IMR-90 (cell line): ENCODE results near the gene ZNF584. TPM values are rescaled to one million over a fixed set of nuclear protein-coding genes. Genes with fewer than 3 reads are reported as not detected.

Experiments used
- ATAC-seq: fragments of 200-7000 bp; cut with Tn5 transposase; 2 replicates; pipeline ENCODE4 v1.9.1; 2020; ENCODE audit warnings: low read depth, mild to moderate bottlenecking, moderate library complexity
- BruUV-seq: library from RNA; stranded (reverse); fragments of 400-500 nt; replicated peaks from 2 replicates; lab custom pipeline; 2021; lab: Mats Ljungman, UMichigan
- CTCF ChIA-PET: fragments of 300-600 bp; formaldehyde crosslinking; extraction: SDS; loops from one replicate; lab custom pipeline; 2021; ENCODE audit warnings: antibody characterized with exemption; lab: Yijun Ruan, JAX
- POLR2A ChIA-PET: fragments of 300-600 bp; sonication (Branson Sonifier 250); formaldehyde crosslinking; loops from one replicate; lab custom pipeline; 2022; ENCODE audit warnings: antibody characterized with exemption; ENCODE audit not compliant: unreplicated experiment; lab: Charles Lee
- DNase-seq: peaks from one replicate; pipeline ENCODE4 v3.0.0; 2013
- H2AFZ ChIP-seq: replicated peaks from 2 replicates; pipeline ENCODE3; 2013; ENCODE audit warnings: low read length, mild to moderate bottlenecking; ENCODE audit not compliant: poor library complexity
- H2AK5ac ChIP-seq: 2 replicates; pipeline ENCODE4 v1.6.1; 2013; ENCODE audit warnings: low read depth, low read length, inconsistent platforms
- H2AK9ac ChIP-seq: replicated peaks from 2 replicates; pipeline ENCODE3; 2013; ENCODE audit warnings: mild to moderate bottlenecking, low read depth, low read length, moderate library complexity; ENCODE audit not compliant: poor library complexity
- H2BK120ac ChIP-seq: 2 replicates; pipeline ENCODE4 v1.6.1; 2013; ENCODE audit warnings: low read depth, low read length, inconsistent platforms
- H2BK15ac ChIP-seq: 3 replicates; pipeline ENCODE4 v1.6.1; 2013; ENCODE audit warnings: low read depth, low read length, inconsistent platforms
- H2BK20ac ChIP-seq: 2 replicates; pipeline ENCODE4 v1.6.1; 2013; ENCODE audit warnings: low read depth, mild to moderate bottlenecking, inconsistent platforms, low read length, moderate library complexity
- H2BK5ac ChIP-seq: 2 replicates; pipeline ENCODE4 v1.6.1; 2013; ENCODE audit warnings: mild to moderate bottlenecking, low read depth, low read length, inconsistent platforms; ENCODE audit not compliant: poor library complexity, severe bottlenecking
- H3K14ac ChIP-seq: replicated peaks from 2 replicates; pipeline ENCODE4 v1.6.1; 2013; ENCODE audit warnings: low read depth, low read length, inconsistent platforms
- H3K18ac ChIP-seq: 2 replicates; pipeline ENCODE4 v1.6.1; 2013; ENCODE audit warnings: low read depth, low read length, control low read depth
- H3K23ac ChIP-seq: 2 replicates; pipeline ENCODE4 v1.6.1; 2013; ENCODE audit warnings: low read depth, low read length, inconsistent platforms
- H3K27ac ChIP-seq: 2 replicates; pipeline ENCODE4 v1.5.1; 2013; ENCODE audit warnings: mild to moderate bottlenecking, control low read depth, low read length; ENCODE audit not compliant: insufficient read depth
- H3K27me3 ChIP-seq: 2 replicates; pipeline ENCODE4 v1.6.1; 2013; ENCODE audit warnings: low read length; ENCODE audit not compliant: control insufficient read depth, insufficient read depth
- H3K36me3 ChIP-seq: 2 replicates; pipeline ENCODE4 v1.6.1; 2013; ENCODE audit warnings: low read length, mixed read lengths; ENCODE audit not compliant: control insufficient read depth, insufficient read depth
- H3K4ac ChIP-seq: 2 replicates; pipeline ENCODE4 v1.6.1; 2013; ENCODE audit warnings: low read depth, low read length, inconsistent platforms
- H3K4me1 ChIP-seq: 2 replicates; pipeline ENCODE4 v1.6.1; 2013; ENCODE audit warnings: low read length, mixed read lengths; ENCODE audit not compliant: control insufficient read depth, insufficient read depth
- H3K4me2 ChIP-seq: 2 replicates; pipeline ENCODE4 v1.6.1; 2013; ENCODE audit warnings: low read depth, mild to moderate bottlenecking, control low read depth, low read length, moderate library complexity
- H3K4me3 ChIP-seq: 2 replicates; pipeline ENCODE4 v1.5.1; 2013; ENCODE audit warnings: low read depth, mild to moderate bottlenecking, control low read depth, low read length, moderate library complexity; ENCODE audit not compliant: insufficient read depth
- H3K56ac ChIP-seq: 2 replicates; pipeline ENCODE4 v1.6.1; 2013; ENCODE audit warnings: low read length, inconsistent platforms; ENCODE audit not compliant: insufficient read depth; ENCODE audit errors: extremely low read depth
- H3K79me1 ChIP-seq, 2 experiments: 2 replicates each; pipeline ENCODE4 v1.6.1; 2013; ENCODE audit warnings: low read length in 2 of 2, inconsistent platforms in 1 of 2, low read depth in 1 of 2
- H3K9ac ChIP-seq: 2 replicates; pipeline ENCODE4 v1.6.1; 2013; ENCODE audit warnings: low read depth, low read length, control low read depth
- H3K9me1 ChIP-seq: 2 replicates; pipeline ENCODE4 v1.6.1; 2013; ENCODE audit warnings: low read length, inconsistent platforms; ENCODE audit not compliant: insufficient read depth
- H3K9me3 ChIP-seq: 2 replicates; pipeline ENCODE4 v1.6.1; 2013; ENCODE audit warnings: low read length; ENCODE audit not compliant: control insufficient read depth, insufficient read depth
- H4K20me1 ChIP-seq: 2 replicates; pipeline ENCODE4 v1.6.1; 2013; ENCODE audit warnings: low read length, inconsistent platforms; ENCODE audit not compliant: insufficient read depth
- H4K5ac ChIP-seq: 2 replicates; pipeline ENCODE4 v1.6.1; 2013; ENCODE audit warnings: mild to moderate bottlenecking, low read depth, low read length, control low read depth
- H4K8ac ChIP-seq, 2 experiments: 2 replicates each; pipeline ENCODE4 v1.6.1; 2013; ENCODE audit warnings: low read depth in 2 of 2, low read length in 2 of 2, control low read depth in 1 of 2, inconsistent platforms in 1 of 2
- H4K91ac ChIP-seq: 2 replicates; pipeline ENCODE4 v1.6.1; 2013; ENCODE audit warnings: low read depth, low read length, inconsistent platforms; ENCODE audit not compliant: insufficient read depth
- BHLHE40 ChIP-seq: fragments of 150-350 bp; IDR thresholded peaks from 2 replicates; pipeline ENCODE4 v1.6.1; 2016; ENCODE audit warnings: mild to moderate bottlenecking, low read depth, low read length
- WGBS, 2 experiments: methylation state at CpG; one replicate each; pipeline versions ENCODE4 v1.1.5 to v1.1.7; 2013; ENCODE audit warnings: missing lambda C conversion rate in 2 of 2; ENCODE audit not compliant: insufficient read length in 1 of 2; ENCODE audit errors: extremely low coverage in 2 of 2; 5-methylcytosine and 5-hydroxymethylcytosine counted together
- dilution Hi-C: fragments of 300-500 bp; cut with HindIII; formaldehyde crosslinking; loops from one replicate; pipeline ENCODE4 v1.14.3; 2018; ENCODE audit warnings: low sequenced_read_pairs; ENCODE audit not compliant: unreplicated experiment
- in situ Hi-C: fragments of 300-500 bp; cut with MboI; formaldehyde crosslinking; loops from 3 replicates; pipeline ENCODE4 v1.14.3; 2019; ENCODE audit warnings: low sequenced_read_pairs, inconsistent platforms, mixed read lengths
- intact Hi-C: fragments of 100-400 bp; cut with micrococcal nuclease; formaldehyde crosslinking; loops from 2 replicates; pipeline ENCODE4 v1.10.0; 2022
- polyA plus RNA-seq, 3 experiments: library from polyadenylated mRNA; depleted of rRNA; stranded (reverse); fragments of >200 nt; gene quantifications; 2 replicates each; pipeline ENCODE4 v1.2.3, GENCODE V29; 2012; ENCODE audit warnings: low replicate concordance in 1 of 3
- total RNA-seq: library from RNA; depleted of rRNA; stranded (reverse); fragments of >200 nt; gene quantifications from 2 replicates; pipeline ENCODE4 v1.2.3, GENCODE V29; 2012
- TF ChIP-seq, protein P1 (sequence below): fragments of 150-350 bp; IDR thresholded peaks from 2 replicates; pipeline ENCODE4 v1.6.1; 2017; ENCODE audit warnings: mild to moderate bottlenecking, antibody characterized with exemption, low read length, low read depth

ZNF584 gene
- total and polyA plus RNA-seq, 2 of the 4 experiments (the other 2 are of a cell fraction), result 11.6 to 15.4 TPM

DNA sequence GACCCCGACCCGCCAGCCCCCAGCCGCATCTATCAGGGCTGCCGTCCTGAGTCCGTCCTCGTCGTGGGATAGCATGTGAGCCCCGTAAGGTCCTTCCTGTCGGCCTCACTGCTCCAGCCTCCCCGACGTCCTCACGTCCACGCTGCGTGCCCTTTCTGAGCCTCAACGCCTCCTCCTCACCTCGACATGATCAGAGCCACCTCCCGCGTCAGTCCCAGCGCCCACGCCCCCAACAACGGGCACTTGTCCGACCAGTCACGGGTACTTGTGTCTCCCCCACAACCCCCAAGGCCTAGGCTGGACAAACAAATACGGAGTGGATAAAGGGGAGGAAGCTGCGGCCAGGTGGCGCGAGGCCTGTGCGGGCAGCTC is 46.6 kb upstream of the ZNF584 start:
- 0% methylated on average over 9 of the region's 28 CpGs; no CpG with 5 or more reads in 1 of the 2 experiments for WGBS, 2 experiments
- Histone ChIP-seq H4K5ac (peak overlapping the region; percentile 93), H3K14ac (peak overlapping the region; percentile 99), H3K36me3 (no peaks in the 10 kb centered on the region), H2BK15ac (no peak overlapping the region; the same call in 2 of the 3 replicates), H3K4me2 (peak overlapping the region; percentile 83), H4K8ac (peak overlapping the region; percentile 99), H4K91ac (peak overlapping the region; percentile 95), H2BK5ac (peak overlapping the region; percentile 80), H2BK20ac (no peak overlapping the region), H2AK9ac (peak overlapping the region; percentile 99), H3K56ac (peak overlapping the region; percentile 94), H3K9me3 (no peaks in the 10 kb centered on the region), H3K4ac (peak overlapping the region; percentile 91), H3K79me1 (peaks cover 0 to 3% of the 10 kb centered on the region in 2 experiments; a peak in 2 of 4 replicates), H2BK120ac (peak overlapping the region; percentile 32), H3K9ac (peak overlapping the region; percentile 88), H3K27ac (peak overlapping the region; percentile 88), H3K23ac (peak overlapping the region; percentile 87; the same call in 1 of the 2 replicates), H3K4me1 (peaks cover 5% of the 10 kb centered on the region), H2AK5ac (peak overlapping the region; percentile 95), H3K4me3 (peak overlapping the region; percentile 59), H3K9me1 (peaks cover 3% of the 10 kb centered on the region; the same call in 1 of the 2 replicates), H3K18ac (peak overlapping the region; percentile 55; the same call in 1 of the 2 replicates), H4K20me1 (no peaks in the 10 kb centered on the region), H2AFZ (peak overlapping the region; percentile 100), H3K27me3 (peaks cover 4% of the 10 kb centered on the region)
- BruUV-seq, result no TSS peak
- DNase-seq, result peak; percentile 47
- ChIA-PET CTCF (interaction anchor here (0.6 kb wide), 1 partner anchor 34 kb away, joined by 3 read pairs; no protein-coding TSS in a partner anchor), POLR2A (interaction anchor here (0.9 to 1.3 kb wide), 3 partner anchors 12 to 18 kb away, joined by 3 to 5 read pairs (median 4); no protein-coding TSS in a partner anchor)
- TF ChIP-seq, protein P1, sequence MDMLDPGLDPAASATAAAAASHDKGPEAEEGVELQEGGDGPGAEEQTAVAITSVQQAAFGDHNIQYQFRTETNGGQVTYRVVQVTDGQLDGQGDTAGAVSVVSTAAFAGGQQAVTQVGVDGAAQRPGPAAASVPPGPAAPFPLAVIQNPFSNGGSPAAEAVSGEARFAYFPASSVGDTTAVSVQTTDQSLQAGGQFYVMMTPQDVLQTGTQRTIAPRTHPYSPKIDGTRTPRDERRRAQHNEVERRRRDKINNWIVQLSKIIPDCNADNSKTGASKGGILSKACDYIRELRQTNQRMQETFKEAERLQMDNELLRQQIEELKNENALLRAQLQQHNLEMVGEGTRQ, result no peak; the same call in 1 of the 2 replicates
- peak; percentile 46; the same call in 1 of the 2 replicates for TF ChIP-seq BHLHE40
- in situ Hi-C loops (no loop called here), intact Hi-C loops (no loop called here), dilution Hi-C loops (no loop called here)
- ATAC-seq, result peak; percentile 24
